ENCODE results near the gene IGFL4. TPM values are rescaled to one million over a fixed set of nuclear protein-coding genes. Genes with fewer than 3 reads are reported as not detected.

IGFL4 gene
- total and polyA plus RNA-seq, 9 of the 15 experiments (the other 6 are each of a cell fraction or from before 2014, with no cell fraction given): not detected

- in situ Hi-C loops (cut with MboI): no loop called here
- Histone ChIP-seq H3K9me1 (ENCODE audit: control insufficient read depth, insufficient read depth, low read length) (no peaks in the 10 kb centered on the region), H3K27ac (ENCODE audit: extremely low read depth, low read depth, low read length) (no peak overlapping the region), H3K4me2 (ENCODE audit: insufficient read depth, low read length) (no peak overlapping the region), H4K20me1 (replicated peaks; ENCODE audit: control insufficient read depth, insufficient read depth, low read length) (no peaks in the 10 kb centered on the region), H3K4me1 (replicated peaks in 1 of 2; ENCODE audit: control insufficient read depth in 2 of 2, insufficient read depth in 2 of 2, low read length in 2 of 2) (no peaks in the 10 kb centered on the region), H3K9me3 (replicated peaks; ENCODE audit: control insufficient read depth, insufficient read depth, low read depth, low read length) (no peaks in the 10 kb centered on the region; the same call in 1 of the 2 replicates), H2AFZ (ENCODE audit: low read depth, low read length) (no peak overlapping the region), H3K27me3 (ENCODE audit: control insufficient read depth in 2 of 2, insufficient read depth in 2 of 2, low read length in 2 of 2) (peaks cover 2 to 11% of the 10 kb centered on the region in 2 experiments; a peak in 3 of 5 replicates), H3K4me3 (no peak overlapping the region), H3K79me2 (ENCODE audit: control insufficient read depth, insufficient read depth, low read length) (no peaks in the 10 kb centered on the region), H3K36me3 (ENCODE audit: control insufficient read depth, insufficient read depth, low read length) (no peaks in the 10 kb centered on the region), H3K9ac (ENCODE audit: insufficient read depth in 1 of 2, low read depth in 2 of 2, low read length in 2 of 2) (no peak overlapping the region)
- FAIRE-seq (no peak), ATAC-seq (no peak), DNase-seq (ENCODE audit: extremely low read depth in 1 of 4, low spot score in 3 of 4) (no peak)
- WGBS (ENCODE audit: insufficient coverage, low coverage, missing lambda C conversion rate): 1% methylated on average over 7 of the region's 7 CpGs
- CTCF ChIA-PET (ENCODE audit: low intra/inter-chr PET ratio): no interaction called here
- POLR2A ChIA-PET: no interaction called here
- intact Hi-C loops (cut with micrococcal nuclease): no loop called here
- TF ChIP-seq TSHZ1 (CRISPR knock-in tag; IDR thresholded peaks at IDR 0.05) (no peak), NR1H2 (CRISPR knock-in tag; IDR thresholded peaks at IDR 0.05) (no peak), PCBP1 (IDR thresholded peaks at IDR 0.05; ENCODE audit: low read depth, low read length, poor library complexity, severe bottlenecking) (no peak), SAFB (IDR thresholded peaks at IDR 0.05; ENCODE audit: borderline replicate concordance, low read depth, low read length) (no peak), MYBL2 (IDR thresholded peaks at IDR 0.05; ENCODE audit: low read depth) (no peak), MYBL2 (CRISPR knock-in tag; IDR thresholded peaks at IDR 0.05; ENCODE audit: borderline replicate concordance) (no peak), MCM7 (IDR thresholded peaks at IDR 0.05) (no peak), SIN3A (IDR thresholded peaks at IDR 0.05; ENCODE audit: borderline replicate concordance in 2 of 2, control insufficient read depth in 1 of 2, low read depth in 2 of 2, low read length in 2 of 2) (no peak), BCL6 (CRISPR knock-in tag; IDR thresholded peaks at IDR 0.05) (no peak), ARHGAP35 (IDR thresholded peaks at IDR 0.05; ENCODE audit: partially characterized antibody) (no peak), NFATC3 (IDR thresholded peaks at IDR 0.05) (no peak)
- BruUV-seq (replicated peaks): no TSS peak
Observed at GRCh38 chr19:46065486-46066071, 24.8 kb upstream of the IGFL4 start.
